GM12878 (cell line): Measurements from ENCODE around the gene ETF1.

Experiments
- EP300 ChIP-seq, 2 experiments: fragments of 150-350 bp in 1 of 2; IDR thresholded peaks; 2 replicates each; pipeline ENCODE4 v1.6.1; 2011 to 2012; ENCODE audit warnings: low read depth in 2 of 2, low read length in 2 of 2, borderline replicate concordance in 1 of 2, improper control_type of control experiment in 1 of 2, inconsistent platforms in 1 of 2; ENCODE audit not compliant: control insufficient read depth in 1 of 2
- MTA2 ChIP-seq: fragments of 450-650 bp; IDR thresholded peaks from 2 replicates; pipeline ENCODE4 v1.6.1; 2016; ENCODE audit warnings: low read depth, mild to moderate bottlenecking, moderate library complexity
- POLR2A ChIP-seq: IDR thresholded peaks from 2 replicates; pipeline ENCODE4 v1.6.1; 2011; ENCODE audit warnings: low read depth, mild to moderate bottlenecking, low read length
- POLR2AphosphoS5 ChIP-seq: IDR thresholded peaks from 2 replicates; pipeline ENCODE4 v1.6.1; 2011; ENCODE audit warnings: mild to moderate bottlenecking, low read length, inconsistent platforms
- RCOR1 ChIP-seq: conservative IDR thresholded peaks from 2 replicates; pipeline ENCODE4 v1.6.1; 2012; ENCODE audit warnings: low read depth, low read length, improper control_type of control experiment
- RFX5 ChIP-seq: IDR thresholded peaks from 2 replicates; pipeline ENCODE4 v1.6.1; 2011; ENCODE audit warnings: low read depth, low read length, improper control_type of control experiment
- STAT3 ChIP-seq: IDR thresholded peaks from 2 replicates; pipeline ENCODE4 v1.6.1; 2011; ENCODE audit warnings: low read depth, low read length, improper control_type of control experiment
- TF ChIP-seq, protein P1 (sequence below), 3 experiments: IDR thresholded peaks in 2 of 3; conservative IDR thresholded peaks in 1 of 3; 2 replicates each; pipeline ENCODE4 v1.5.1; 2011; ENCODE audit warnings: low read depth in 3 of 3, low read length in 3 of 3, mild to moderate bottlenecking in 3 of 3, control low read depth in 2 of 3, moderate library complexity in 2 of 3, inconsistent platforms in 1 of 3, mixed read lengths in 1 of 3; ENCODE audit not compliant: control insufficient read depth in 2 of 3, insufficient read depth in 1 of 3; ENCODE audit errors: extremely low read depth in 1 of 3
- TF ChIP-seq, protein P2 (sequence below): IDR thresholded peaks from 2 replicates; pipeline ENCODE4 v1.6.1; 2011; ENCODE audit warnings: low read depth, low read length, improper control_type of control experiment, borderline replicate concordance

DNA sequence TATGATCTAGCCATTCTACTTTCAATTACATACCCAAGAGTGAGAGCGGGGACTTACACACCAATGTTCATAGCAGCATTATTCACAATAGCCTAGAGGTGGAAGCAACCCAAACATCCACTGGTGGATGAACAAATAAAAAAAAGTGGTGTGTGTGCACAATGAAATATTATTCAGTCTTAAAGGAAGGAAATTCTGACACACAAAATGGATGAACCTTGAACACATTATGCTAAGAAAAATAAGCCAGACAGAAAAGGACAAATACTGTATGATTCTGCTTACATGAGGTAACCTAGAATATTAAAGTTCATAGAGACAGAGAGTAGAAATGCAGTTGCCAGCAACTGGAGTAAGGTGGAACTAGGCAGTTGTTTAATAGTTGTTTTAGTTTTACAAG is 22.1 kb downstream of the ETF1 start:
- TF ChIP-seq RCOR1 (no peak), EP300 (IDR thresholded peaks at IDR 0.05; ENCODE audit: borderline replicate concordance in 1 of 2, control insufficient read depth in 1 of 2, low read depth in 2 of 2, low read length in 2 of 2) (no peak), STAT3 (no peak), POLR2AphosphoS5 (no peak), RFX5 (no peak), MTA2 (no peak), POLR2A (no peak)
- TF ChIP-seq, protein P1, sequence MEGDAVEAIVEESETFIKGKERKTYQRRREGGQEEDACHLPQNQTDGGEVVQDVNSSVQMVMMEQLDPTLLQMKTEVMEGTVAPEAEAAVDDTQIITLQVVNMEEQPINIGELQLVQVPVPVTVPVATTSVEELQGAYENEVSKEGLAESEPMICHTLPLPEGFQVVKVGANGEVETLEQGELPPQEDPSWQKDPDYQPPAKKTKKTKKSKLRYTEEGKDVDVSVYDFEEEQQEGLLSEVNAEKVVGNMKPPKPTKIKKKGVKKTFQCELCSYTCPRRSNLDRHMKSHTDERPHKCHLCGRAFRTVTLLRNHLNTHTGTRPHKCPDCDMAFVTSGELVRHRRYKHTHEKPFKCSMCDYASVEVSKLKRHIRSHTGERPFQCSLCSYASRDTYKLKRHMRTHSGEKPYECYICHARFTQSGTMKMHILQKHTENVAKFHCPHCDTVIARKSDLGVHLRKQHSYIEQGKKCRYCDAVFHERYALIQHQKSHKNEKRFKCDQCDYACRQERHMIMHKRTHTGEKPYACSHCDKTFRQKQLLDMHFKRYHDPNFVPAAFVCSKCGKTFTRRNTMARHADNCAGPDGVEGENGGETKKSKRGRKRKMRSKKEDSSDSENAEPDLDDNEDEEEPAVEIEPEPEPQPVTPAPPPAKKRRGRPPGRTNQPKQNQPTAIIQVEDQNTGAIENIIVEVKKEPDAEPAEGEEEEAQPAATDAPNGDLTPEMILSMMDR (IDR thresholded peaks at IDR 0.05 in 2 of 3, conservative IDR thresholded peaks at IDR 0.05 in 1 of 3; ENCODE audit: control insufficient read depth in 2 of 3, extremely low read depth in 1 of 3, insufficient read depth in 1 of 3, low read depth in 3 of 3, low read length in 3 of 3): no peak
- TF ChIP-seq, protein P2, sequence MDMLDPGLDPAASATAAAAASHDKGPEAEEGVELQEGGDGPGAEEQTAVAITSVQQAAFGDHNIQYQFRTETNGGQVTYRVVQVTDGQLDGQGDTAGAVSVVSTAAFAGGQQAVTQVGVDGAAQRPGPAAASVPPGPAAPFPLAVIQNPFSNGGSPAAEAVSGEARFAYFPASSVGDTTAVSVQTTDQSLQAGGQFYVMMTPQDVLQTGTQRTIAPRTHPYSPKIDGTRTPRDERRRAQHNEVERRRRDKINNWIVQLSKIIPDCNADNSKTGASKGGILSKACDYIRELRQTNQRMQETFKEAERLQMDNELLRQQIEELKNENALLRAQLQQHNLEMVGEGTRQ: no peak
